CD4-positive, alpha-beta T cell treated with Interleukin-2 at 100 ng/mL for 4 hours (primary cell): Measurements from ENCODE around the gene SEH1L.
"Not testable (repeated sequence)": the region's sequence is repeated elsewhere in the genome, so short reads cannot be mapped to it uniquely, and the experiment has no call there.

ENCODE experiments used
- DNase-seq: peaks from one replicate; pipeline ENCODE4 v3.0.0-alpha.2; 2020; ENCODE audit warnings: low spot score

Gene SEH1L

GRCh38 chr18:12996661-12997292 lies 49.0 kb downstream of the SEH1L start:
- DNase-seq = no peak

- not testable (repeated sequence) for DNase-seq
Observed at GRCh38 chr18:12997330-12997729, 49.5 kb downstream of the SEH1L start.

DNA sequence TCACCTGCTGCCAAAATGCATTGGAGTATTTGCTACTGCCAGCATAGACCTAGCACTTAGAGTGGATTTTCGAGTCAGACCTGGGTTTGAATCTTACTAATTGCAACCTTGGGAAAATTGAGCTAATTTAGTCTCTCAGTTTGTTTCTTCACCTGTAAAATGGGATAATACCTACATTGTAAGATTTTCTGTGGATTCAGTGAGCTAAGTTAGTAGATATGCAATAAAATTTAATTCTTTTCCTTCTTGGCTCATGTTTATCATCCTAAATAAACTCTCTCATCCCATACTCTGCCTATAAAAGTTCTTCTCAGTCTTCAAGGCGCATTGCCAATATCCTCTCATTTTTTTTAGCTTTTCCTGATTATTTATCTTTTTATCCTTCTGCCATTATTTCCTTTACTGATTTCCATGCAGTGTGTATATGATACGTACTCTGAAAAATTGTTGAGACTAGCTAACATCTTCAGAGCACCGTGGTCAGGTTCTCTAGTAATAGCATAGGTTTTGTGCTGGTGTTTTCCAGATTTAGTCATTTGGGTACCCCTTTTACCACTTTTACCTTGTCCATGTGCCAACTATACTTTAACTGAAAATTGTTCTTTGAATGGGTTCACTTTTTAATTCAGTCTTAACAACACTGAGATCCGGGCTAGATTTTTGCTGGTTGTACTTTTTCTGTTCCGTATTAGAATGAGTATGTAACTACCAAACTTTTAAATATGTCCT lies 50.7 kb downstream of the SEH1L start:
- no peak for DNase-seq

DNA sequence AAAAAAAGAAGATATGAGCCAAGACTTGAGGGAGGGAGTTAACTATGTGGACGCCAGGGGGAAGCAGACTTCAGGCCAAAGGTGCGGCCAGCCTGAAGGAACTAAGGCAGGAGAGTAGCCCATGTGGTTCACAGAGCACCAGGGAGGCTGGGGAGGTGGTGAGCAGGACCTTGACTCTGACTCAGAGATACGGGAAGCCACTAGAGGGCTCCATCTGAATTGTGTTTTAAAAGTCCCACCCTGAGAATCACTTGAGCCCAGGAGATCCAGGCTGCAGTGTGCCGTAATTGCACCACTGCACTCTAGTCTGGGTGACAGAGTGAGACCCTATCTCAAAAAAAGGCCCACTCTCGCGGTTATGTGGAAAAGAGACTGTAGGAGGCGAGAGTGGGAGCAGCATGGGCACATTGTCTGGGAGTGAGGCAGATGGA lies 55.7 kb downstream of the SEH1L start:
- peak; percentile 13 for DNase-seq

GRCh38 chr18:13004396-13004795 lies 56.6 kb downstream of the SEH1L start:
- no peak for DNase-seq

GRCh38 chr18:13005289-13005688 lies 57.5 kb downstream of the SEH1L start:
- DNase-seq = no peak

DNA sequence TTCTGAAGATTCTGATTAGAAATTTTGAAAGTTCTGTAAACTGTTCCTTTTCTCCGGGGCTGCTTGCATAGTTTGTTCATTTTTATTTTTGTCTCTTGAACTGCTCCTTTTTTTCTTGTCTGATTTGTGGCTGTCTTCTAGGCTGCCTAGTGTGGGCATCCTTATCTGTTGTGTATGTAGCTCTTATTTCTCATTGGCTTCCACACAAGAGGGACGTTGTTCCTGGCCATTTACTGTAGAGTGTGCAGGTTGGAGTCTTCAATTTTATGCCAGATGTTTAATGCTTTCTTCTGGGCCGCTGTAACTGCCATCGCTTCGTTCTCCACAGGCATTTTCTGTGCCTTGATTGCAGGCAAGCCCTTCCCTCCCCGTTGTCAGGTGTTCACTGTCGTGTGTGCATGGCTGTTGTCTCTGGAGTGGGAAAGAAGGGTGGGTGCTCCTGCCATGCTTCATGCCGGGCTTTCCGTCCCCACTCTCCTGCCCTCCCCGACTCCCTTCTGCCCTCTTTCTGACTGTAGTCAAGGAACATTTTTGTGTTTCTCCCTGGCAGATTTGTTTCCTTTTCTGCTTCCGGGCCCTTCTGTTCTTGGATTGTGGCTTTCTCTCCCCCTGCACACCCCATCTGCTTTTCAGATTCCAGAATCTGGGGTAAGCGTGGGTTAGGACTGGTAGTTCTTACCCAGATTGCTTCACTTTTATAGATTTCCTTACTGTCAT lies 58.9 kb downstream of the SEH1L start:
- no peak for DNase-seq

DNA sequence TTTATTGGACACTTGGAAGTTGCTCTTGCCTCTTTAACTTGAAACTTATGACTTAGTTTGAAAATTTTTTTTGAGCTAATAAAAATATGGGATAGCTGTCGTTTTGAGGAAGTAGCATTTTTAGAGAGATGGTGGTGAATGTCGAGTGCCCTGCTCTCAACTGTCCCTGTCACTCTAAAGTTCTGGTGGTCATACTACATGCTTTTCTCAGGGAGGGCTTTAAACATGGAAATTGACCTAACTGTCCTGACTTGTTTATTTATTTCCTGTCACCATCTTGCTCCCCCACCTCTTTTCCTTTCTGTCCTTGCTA lies 59.4 kb downstream of the SEH1L start:
- DNase-seq = no peak

DNA sequence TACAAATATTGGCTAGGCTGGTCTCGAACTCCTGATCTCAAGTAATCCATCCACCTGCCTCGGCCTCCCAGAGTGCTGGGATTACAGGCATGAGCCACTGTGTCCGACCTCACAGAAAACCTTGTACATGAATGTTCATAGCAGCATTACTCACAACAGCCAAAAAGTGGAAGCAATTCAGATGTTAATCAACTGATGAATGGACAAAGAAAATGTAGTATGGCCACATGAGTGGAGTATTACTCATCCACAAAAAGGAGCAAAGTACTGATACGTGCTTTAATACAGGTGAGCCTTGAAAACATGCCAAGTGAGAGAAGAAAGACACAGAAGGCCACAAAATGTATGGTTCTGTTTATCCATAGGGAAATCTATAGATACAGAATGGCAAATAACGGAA lies 63.9 kb downstream of the SEH1L start:
- no peak for DNase-seq

GRCh38 chr18:13014232-13014631 lies 66.4 kb downstream of the SEH1L start:
- no peak for DNase-seq

- DNase-seq = no peak
Observed at GRCh38 chr18:13014818-13015217, 67.0 kb downstream of the SEH1L start.

GRCh38 chr18:13017247-13017875 lies 69.5 kb downstream of the SEH1L start:
- no peak for DNase-seq

GRCh38 chr18:13018374-13018773 lies 70.6 kb downstream of the SEH1L start:
- DNase-seq = no peak

GRCh38 chr18:13019301-13019700 lies 71.5 kb downstream of the SEH1L start:
- DNase-seq = no peak

DNA sequence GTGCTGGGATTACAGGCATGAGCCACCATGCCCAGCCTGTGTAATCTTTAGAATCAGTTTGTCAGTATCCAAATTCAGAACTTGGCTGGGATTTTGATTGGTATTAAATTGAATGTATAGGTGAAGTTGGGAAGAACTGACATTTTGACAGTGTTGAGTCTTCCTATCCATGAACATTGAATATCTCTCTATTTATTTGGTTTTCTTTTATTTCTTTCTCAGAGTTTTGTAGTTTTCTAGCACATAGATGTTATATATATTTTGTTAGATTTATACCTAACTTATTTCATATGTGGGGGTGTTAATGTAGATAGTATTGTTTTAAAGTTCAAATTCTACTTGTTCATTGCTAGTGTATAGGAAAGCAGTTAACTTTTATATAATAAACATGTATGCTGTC lies 74.8 kb downstream of the SEH1L start:
- no peak for DNase-seq

GRCh38 chr18:13025233-13025632 lies 77.4 kb downstream of the SEH1L start:
- DNase-seq = no peak

GRCh38 chr18:13026583-13027270 lies 78.9 kb downstream of the SEH1L start:
- DNase-seq = no peak

DNA sequence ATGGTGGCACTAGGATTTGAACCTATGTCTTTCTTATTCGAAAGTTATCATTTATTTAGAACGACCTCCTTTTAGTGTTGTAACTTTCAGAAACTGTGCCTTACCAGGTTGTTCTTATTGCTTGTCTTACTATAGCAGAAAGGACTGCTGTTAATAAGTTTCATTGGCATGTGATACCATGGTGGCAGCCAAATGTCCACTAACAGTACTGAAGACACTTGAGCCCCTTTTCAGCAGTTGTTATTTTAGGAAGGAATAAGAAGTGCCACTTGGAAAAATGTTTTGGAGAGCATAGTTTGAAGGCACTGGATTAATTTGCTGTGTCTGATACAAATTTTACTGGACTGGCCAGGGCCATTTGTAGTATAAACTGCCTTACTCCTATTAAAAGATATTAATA lies 81.1 kb downstream of the SEH1L start:
- no peak for DNase-seq

- DNase-seq = no peak
Observed at GRCh38 chr18:13032173-13032572, 84.4 kb downstream of the SEH1L start.

- no peak for DNase-seq
Observed at GRCh38 chr18:13035249-13035914, 87.6 kb downstream of the SEH1L start.

GRCh38 chr18:13036622-13037320 lies 89.0 kb downstream of the SEH1L start:
- no peak for DNase-seq
